Lower leg skin (tissue), 4 donors: ENCODE data around the gene S1PR3. TPM values are rescaled to one million over a fixed set of nuclear protein-coding genes. Genes with fewer than 3 reads are reported as not detected.

Experiments
- DNase-seq, 2 donors: peaks; one replicate each; pipeline ENCODE4 v3.0.0-alpha.2; 2019; ENCODE audit warnings: low spot score in 2 of 2
- H3K4me3 ChIP-seq: fragments of 200-600 bp; sonication (generic); 2 replicates; pipeline ENCODE4 v1.5.1; 2017; ENCODE audit warnings: mild to moderate bottlenecking, low read depth; ENCODE audit not compliant: poor library complexity, severe bottlenecking
- POLR2A ChIP-seq, 2 donors: fragments of 450-650 bp; IDR thresholded peaks; one replicate each; pipeline ENCODE4 v1.6.1; 2016 to 2017; ENCODE audit warnings: antibody characterized with exemption in 2 of 2, mild to moderate bottlenecking in 1 of 2, moderate library complexity in 1 of 2
- WGBS, 2 donors: methylation state at CpG; one replicate each; pipeline ENCODE4 v1.1.5; 2018; 5-methylcytosine and 5-hydroxymethylcytosine counted together
- intact Hi-C: fragments of 100-400 bp; cut with DNase I; formaldehyde crosslinking; loops from one replicate; pipeline ENCODE4 v1.15.0; 2023; ENCODE audit warnings: low total_unique reads
- total RNA-seq, 4 donors: library from RNA; depleted of rRNA; stranded (reverse); fragments of >200 nt; gene quantifications; one replicate each; pipeline ENCODE4 v1.1.0, GENCODE V29; 2016
- TF ChIP-seq, protein P1 (sequence below), 3 donors: fragments of 450-650 bp; IDR thresholded peaks; one replicate each; pipeline ENCODE4 v1.5.1; 2016; ENCODE audit warnings: antibody characterized with exemption in 3 of 3, mild to moderate bottlenecking in 3 of 3, moderate library complexity in 2 of 3

The S1PR3 gene
- total RNA-seq, 4 donors from 2014 or later: 3.1 to 10.9 (median 7.2) TPM

DNA sequence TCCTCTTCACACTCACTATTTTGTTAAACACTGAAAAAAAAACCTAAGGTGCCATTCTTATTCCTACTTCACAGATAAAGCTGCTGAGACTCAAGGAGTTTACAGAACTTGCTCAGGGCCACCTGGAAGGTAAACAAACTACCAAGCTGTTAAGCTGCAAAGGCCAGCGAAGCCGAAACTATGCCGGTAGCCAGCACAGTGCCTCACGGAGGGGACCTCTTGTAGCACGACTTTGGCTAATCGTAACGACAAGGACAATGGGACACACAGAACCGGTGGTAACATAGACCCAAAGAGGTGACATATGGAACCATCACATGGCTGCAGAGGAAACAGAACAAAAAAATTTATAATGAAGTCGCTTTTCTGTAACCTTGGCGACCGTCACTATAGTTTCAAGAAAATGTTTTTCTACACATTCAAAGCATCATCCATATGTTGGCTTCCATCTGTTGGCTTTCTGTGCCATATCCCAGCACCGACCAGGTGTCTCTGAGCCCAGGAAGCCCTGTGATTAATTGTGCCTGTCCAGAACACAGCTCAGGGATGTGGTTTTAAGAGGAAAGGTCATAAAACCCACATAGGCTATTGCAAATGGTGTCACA, 60.3 kb downstream of the S1PR3 start:
- no peak for DNase-seq
- TF ChIP-seq, protein P1, sequence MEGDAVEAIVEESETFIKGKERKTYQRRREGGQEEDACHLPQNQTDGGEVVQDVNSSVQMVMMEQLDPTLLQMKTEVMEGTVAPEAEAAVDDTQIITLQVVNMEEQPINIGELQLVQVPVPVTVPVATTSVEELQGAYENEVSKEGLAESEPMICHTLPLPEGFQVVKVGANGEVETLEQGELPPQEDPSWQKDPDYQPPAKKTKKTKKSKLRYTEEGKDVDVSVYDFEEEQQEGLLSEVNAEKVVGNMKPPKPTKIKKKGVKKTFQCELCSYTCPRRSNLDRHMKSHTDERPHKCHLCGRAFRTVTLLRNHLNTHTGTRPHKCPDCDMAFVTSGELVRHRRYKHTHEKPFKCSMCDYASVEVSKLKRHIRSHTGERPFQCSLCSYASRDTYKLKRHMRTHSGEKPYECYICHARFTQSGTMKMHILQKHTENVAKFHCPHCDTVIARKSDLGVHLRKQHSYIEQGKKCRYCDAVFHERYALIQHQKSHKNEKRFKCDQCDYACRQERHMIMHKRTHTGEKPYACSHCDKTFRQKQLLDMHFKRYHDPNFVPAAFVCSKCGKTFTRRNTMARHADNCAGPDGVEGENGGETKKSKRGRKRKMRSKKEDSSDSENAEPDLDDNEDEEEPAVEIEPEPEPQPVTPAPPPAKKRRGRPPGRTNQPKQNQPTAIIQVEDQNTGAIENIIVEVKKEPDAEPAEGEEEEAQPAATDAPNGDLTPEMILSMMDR (IDR thresholded peaks at IDR 0.05): no peak
- TF ChIP-seq POLR2A (IDR thresholded peaks at IDR 0.05): no peak
- 92 to 95% methylated on average over 12 of the region's 12 CpGs for WGBS, 2 donors
- intact Hi-C loops: no loop called here
- H3K4me3 ChIP-seq: no peak overlapping the region

DNA sequence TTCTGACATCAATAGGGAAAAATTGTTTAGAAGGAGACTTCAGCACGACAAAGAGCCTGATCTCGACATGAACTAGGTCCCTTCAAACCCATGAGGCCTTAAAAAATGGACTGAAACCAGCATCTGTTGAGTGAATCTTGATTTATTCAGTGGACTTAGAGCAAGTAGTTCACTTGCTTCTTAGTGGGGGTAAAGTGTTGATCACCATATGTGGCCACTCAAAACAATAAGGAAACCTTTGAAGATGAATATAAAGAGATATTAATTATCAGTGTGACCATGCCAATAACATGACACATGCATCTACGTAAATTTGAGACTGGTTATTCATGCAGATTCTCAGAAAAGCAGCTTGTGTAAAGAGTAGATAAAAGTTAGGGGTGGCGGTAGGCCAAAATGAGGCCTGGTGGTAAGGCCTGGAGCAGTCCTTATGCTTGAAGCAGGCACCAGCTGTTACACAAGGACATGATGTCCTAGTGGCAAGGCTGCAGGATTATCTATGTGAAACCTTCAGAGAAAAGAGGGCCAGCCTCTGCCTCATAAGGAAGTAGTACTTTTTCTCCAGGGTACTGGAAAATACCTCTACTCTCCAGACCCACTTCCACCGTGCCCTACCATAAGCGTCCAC, 61.3 kb downstream of the S1PR3 start:
- WGBS, 2 donors: 89 to 93% methylated on average over 6 of the region's 6 CpGs
- intact Hi-C loops: no loop called here
- DNase-seq: no peak
- no peak overlapping the region for H3K4me3 ChIP-seq
- TF ChIP-seq, protein P1 (IDR thresholded peaks at IDR 0.05): no peak
- TF ChIP-seq POLR2A (IDR thresholded peaks at IDR 0.05): no peak

DNA sequence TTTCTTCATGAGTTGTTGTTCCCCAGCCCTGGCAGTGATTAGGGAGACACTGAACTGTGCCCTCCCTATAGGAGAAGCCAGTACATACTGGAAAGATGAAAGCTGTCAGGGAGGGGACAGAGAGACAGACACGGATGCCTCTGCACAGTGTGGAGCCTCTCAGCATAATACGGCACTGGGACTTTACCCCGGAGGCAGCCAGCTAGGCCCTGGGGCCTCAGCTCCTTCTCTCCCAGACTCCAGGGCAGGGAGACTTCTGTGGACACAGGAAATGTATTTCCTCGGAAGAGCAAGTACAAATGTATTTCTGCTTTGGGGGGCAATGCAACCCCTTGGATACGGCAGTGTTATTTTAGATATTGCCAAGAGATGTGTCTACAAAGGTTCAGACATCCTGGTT, 62.0 kb downstream of the S1PR3 start:
- TF ChIP-seq, protein P1 (IDR thresholded peaks at IDR 0.05): no peak
- no peak for TF ChIP-seq POLR2A (IDR thresholded peaks at IDR 0.05)
- no peak for DNase-seq
- intact Hi-C loops: no loop called here
- H3K4me3 ChIP-seq: no peak overlapping the region
- 89 to 90% methylated on average over 5 of the region's 5 CpGs for WGBS, 2 donors

Other genes starting within 250 kb of the S1PR3 start
- gene SHC3, start 187.3 kb downstream of the S1PR3 start, total RNA-seq: 1 to 10 TPM in 2 of 4 donors, under 1 TPM in 2; 0.49 to 3.7 (median 1.7) TPM